Left lung (tissue), 10 donors: Measurements from ENCODE around the gene CHGA. TPM values are rescaled to one million over a fixed set of nuclear protein-coding genes. Genes with fewer than 3 reads are reported as not detected.

Experiments
- ATAC-seq: fragments of 200-7000 bp; cut with Tn5 transposase; one replicate; pipeline ENCODE4 v1.9.1; 2020; ENCODE audit warnings: moderate library complexity
- DNase-seq, 4 donors: peaks; one replicate each; pipeline ENCODE4 v3.0.0-alpha.2; 2013 to 2020
- H3K27ac ChIP-seq, 2 donors: fragments of 200-600 bp; sonication (generic) in 1 of 2; one replicate each; pipeline versions ENCODE4 v1.5.0 to v1.8.0; 2020 to 2021
- H3K27me3 ChIP-seq, 2 donors: fragments of 200-600 bp; sonication (generic) in 1 of 2; one replicate each; pipeline versions ENCODE4 v1.5.0 to v1.8.0; 2020 to 2021
- H3K36me3 ChIP-seq, 2 donors: fragments of 200-600 bp; sonication (generic) in 1 of 2; one replicate each; pipeline versions ENCODE4 v1.5.0 to v1.8.0; 2020 to 2021
- H3K4me1 ChIP-seq, 2 donors: fragments of 200-600 bp; one replicate each; pipeline ENCODE4 v1.8.0; 2021
- H3K4me3 ChIP-seq, 2 donors: fragments of 200-600 bp; sonication (generic) in 1 of 2; one replicate each; pipeline versions ENCODE4 v1.5.0 to v1.8.0; 2020 to 2021; ENCODE audit warnings: mild to moderate bottlenecking in 1 of 2
- H3K9me3 ChIP-seq, 2 donors: fragments of 200-600 bp; sonication (generic) in 1 of 2; one replicate each; pipeline versions ENCODE4 v1.5.0 to v1.8.0; 2020 to 2021
- intact Hi-C, 2 donors: fragments of 100-400 bp; cut with DNase I; formaldehyde crosslinking; loops; one replicate each; pipeline versions ENCODE4 v1.11.2 to v1.14.2; 2022
- polyA plus RNA-seq, 6 donors: library from polyadenylated mRNA; unstranded; fragments of 120-200 nt; gene quantifications; one replicate each; pipeline ENCODE4 v1.2.1, GENCODE V29; 2013; ENCODE audit not compliant: insufficient read length in 6 of 6
- total RNA-seq, 2 donors: library from RNA; stranded (reverse); fragmentation: NEBNext Ultra II Directional; extraction: Animal tissue kit (Norgen Biotek cat#: 25700); gene quantifications; one replicate each; pipeline ENCODE4 v1.2.1, GENCODE V29; 2021
- TF ChIP-seq, protein P1 (sequence below), 2 donors: fragments of 200-600 bp; sonication (generic) in 1 of 2; IDR thresholded peaks; one replicate each; pipeline versions ENCODE4 v1.5.0 to v1.8.0; 2021; ENCODE audit warnings: antibody characterized with exemption in 2 of 2
- donor health status: DM: no; HTN: yes; CAD: no.
- donor health status: DM: no; HTN: no; CAD: no.

Gene CHGA
- total and polyA plus RNA-seq, 8 donors, result 0.12 to 4.5 (median 3.1) TPM; not detected in 1

DNA sequence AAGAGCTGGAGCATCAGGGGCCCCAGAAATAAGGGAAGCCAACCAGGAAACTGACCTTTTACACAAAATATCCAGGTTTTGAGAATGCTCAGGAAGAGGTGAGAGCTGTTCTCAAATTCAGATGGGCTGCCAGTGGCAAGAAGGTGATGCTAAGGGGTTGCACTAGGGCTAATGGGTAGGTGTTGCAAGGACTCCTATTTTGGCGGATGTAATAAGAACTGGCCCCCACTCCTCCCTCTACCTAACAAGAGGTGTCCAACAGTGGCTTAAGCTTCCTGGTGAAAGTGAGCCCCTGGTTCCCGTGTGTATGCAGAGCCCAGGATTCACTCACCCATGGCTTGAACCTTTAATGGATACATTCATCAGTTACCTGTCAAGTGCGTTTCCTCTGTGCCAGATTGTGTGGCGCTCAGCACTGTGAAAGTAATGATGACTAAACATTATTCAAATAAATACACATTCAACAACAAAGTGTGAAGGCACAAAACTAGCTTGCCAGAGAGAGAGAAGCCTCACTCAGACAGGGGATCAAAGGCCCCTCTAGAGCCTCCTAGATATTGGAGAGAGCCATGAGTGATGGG, 705 bp upstream of the CHGA start:
- intact Hi-C loops, result no loop called here
- H3K36me3 ChIP-seq, result no peaks in the 10 kb centered on the region
- H3K27ac ChIP-seq, result no peak overlapping the region
- TF ChIP-seq, protein P1, sequence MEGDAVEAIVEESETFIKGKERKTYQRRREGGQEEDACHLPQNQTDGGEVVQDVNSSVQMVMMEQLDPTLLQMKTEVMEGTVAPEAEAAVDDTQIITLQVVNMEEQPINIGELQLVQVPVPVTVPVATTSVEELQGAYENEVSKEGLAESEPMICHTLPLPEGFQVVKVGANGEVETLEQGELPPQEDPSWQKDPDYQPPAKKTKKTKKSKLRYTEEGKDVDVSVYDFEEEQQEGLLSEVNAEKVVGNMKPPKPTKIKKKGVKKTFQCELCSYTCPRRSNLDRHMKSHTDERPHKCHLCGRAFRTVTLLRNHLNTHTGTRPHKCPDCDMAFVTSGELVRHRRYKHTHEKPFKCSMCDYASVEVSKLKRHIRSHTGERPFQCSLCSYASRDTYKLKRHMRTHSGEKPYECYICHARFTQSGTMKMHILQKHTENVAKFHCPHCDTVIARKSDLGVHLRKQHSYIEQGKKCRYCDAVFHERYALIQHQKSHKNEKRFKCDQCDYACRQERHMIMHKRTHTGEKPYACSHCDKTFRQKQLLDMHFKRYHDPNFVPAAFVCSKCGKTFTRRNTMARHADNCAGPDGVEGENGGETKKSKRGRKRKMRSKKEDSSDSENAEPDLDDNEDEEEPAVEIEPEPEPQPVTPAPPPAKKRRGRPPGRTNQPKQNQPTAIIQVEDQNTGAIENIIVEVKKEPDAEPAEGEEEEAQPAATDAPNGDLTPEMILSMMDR (IDR thresholded peaks at IDR 0.05), result no peak
- ATAC-seq (no peak), DNase-seq (no peak)
- no peak overlapping the region for H3K4me3 ChIP-seq
- H3K27me3 ChIP-seq, result peaks cover 9 to 65% of the 10 kb centered on the region in 2 donors
- peaks cover 0 to 7% of the 10 kb centered on the region in 2 donors for H3K4me1 ChIP-seq
- H3K9me3 ChIP-seq, result no peaks in the 10 kb centered on the region

DNA sequence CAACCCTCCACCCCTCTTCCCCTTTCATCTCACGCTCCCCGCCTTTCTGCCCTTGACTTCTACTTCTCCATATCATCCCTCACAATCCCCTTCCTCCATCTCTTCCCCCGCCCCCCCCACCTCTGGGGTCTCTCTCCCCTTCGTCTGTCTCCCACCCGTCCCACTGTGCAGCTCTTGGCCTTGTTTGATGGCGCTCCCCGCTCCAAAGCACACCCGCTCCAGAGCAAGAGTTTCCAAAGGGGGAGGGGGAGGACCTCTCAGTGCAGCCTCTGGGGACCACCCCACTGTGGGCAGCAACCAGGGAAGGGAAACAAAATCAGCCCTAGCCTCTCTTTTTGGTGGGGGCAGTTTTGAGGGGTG, 774 bp downstream of the CHGA start:
- Histone ChIP-seq H3K27me3 (peaks cover 9 to 65% of the 10 kb centered on the region in 2 donors), H3K4me3 (no peak overlapping the region)

DNA sequence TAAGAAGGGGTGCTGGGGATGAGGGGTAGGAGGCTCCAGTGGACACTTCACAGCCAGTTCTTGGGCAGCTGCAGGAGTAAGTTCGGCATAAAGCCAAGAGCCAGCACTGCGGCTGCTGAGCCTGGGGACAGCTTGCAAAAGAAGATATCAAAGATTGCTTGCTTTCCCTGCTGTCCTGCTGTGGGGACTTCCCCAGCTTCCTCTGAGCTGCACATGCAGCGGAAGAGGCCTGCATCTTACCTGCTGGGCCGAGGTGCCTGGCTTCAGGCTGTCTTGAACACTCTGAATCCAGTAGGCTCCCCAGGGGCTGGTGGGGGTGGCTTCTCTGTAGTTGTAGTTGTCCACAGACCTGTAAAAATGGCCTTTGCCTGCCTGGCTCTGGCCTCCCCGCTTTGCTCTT, 1.3 kb downstream of the CHGA start:
- Histone ChIP-seq H3K4me1 (peaks cover 0 to 7% of the 10 kb centered on the region in 2 donors), H3K4me3 (no peak overlapping the region), H3K9me3 (no peaks in the 10 kb centered on the region), H3K27me3 (peaks cover 9 to 64% of the 10 kb centered on the region in 2 donors), H3K27ac (no peak overlapping the region), H3K36me3 (no peaks in the 10 kb centered on the region)
- no peak for ATAC-seq
- intact Hi-C loops, result no loop called here
- TF ChIP-seq, protein P1 (IDR thresholded peaks at IDR 0.05), result no peak
- DNase-seq, result peak in 1 of 4 donors; percentile 55

More for the DNA sequence above, 774 bp downstream of the CHGA start:
- H3K4me1 ChIP-seq, result peaks cover 0 to 7% of the 10 kb centered on the region in 2 donors
- intact Hi-C loops, result no loop called here
- no peak for DNase-seq
- H3K9me3 ChIP-seq, result no peaks in the 10 kb centered on the region
- ATAC-seq, result no peak
- TF ChIP-seq, protein P1 (IDR thresholded peaks at IDR 0.05), result no peak
- no peak overlapping the region for H3K27ac ChIP-seq
- H3K36me3 ChIP-seq, result no peaks in the 10 kb centered on the region

DNA sequence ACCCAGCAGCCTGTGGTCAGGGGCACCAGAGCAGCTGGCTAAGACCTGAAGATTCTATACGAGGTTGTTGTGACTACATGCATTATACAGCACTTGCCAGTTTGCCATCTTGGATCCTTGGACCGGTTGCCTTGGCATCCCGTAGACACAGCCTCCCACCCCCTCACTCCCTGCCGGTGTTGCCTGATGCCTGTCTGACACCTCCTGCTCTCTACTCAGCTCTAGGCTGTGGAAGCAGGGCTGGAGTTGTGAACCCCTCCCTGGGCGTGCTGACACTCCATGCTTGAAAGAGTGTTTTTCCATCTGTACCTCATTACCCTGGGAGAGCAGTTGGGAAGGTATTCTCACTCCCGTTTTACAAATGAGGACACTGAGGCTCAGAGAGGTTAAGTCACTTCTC, 2.5 kb downstream of the CHGA start:
- intact Hi-C loops, result no loop called here
- DNase-seq, result peak in 1 of 4 donors; percentile 34
- ATAC-seq, result no peak
- H3K9me3 ChIP-seq, result no peaks in the 10 kb centered on the region
- H3K4me1 ChIP-seq, result peaks cover 0 to 7% of the 10 kb centered on the region in 2 donors
- no peak overlapping the region for H3K4me3 ChIP-seq
- TF ChIP-seq, protein P1 (IDR thresholded peaks at IDR 0.05), result no peak
- H3K27ac ChIP-seq, result no peak overlapping the region
- H3K36me3 ChIP-seq, result no peaks in the 10 kb centered on the region
- peaks cover 9 to 55% of the 10 kb centered on the region in 2 donors for H3K27me3 ChIP-seq

DNA sequence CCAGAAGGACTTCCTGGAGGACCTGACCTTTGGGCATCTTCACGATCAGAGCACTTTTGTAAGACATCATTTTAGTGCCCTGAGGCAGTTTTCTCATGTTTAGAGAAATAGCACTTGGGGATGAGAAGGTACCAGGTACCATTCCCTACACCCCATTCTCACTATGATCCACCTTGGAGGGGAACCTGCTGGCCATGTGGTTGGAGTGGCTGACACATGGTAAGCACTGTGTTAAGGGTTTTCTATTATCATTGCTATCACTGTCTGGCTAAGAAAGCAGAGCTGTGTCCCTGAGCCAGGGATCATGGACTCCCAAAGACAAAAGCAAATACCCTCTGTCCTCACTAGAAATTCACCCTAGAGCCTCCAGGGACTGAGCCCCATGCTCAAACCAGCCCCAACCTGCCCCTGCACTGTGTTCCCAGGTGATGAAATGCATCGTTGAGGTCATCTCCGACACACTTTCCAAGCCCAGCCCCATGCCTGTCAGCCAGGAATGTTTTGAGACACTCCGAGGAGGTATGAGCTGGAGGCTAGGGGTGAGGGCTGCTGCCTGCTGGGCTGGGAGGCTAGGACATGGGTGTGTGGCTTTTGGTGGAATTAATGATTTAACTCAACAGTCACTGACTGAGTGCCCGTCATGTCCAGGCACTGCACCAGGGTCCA, 3.4 kb downstream of the CHGA start:
- no peak for ATAC-seq

More for the DNA sequence above, 3.4 kb downstream of the CHGA start:
- peak in 1 of 4 donors; percentile 34 for DNase-seq
- Histone ChIP-seq H3K36me3 (no peaks in the 10 kb centered on the region), H3K4me3 (no peak overlapping the region), H3K27ac (no peak overlapping the region), H3K9me3 (no peaks in the 10 kb centered on the region), H3K27me3 (peaks cover 9 to 47% of the 10 kb centered on the region in 2 donors), H3K4me1 (peaks cover 0 to 7% of the 10 kb centered on the region in 2 donors)
- TF ChIP-seq, protein P1 (IDR thresholded peaks at IDR 0.05), result no peak
- intact Hi-C loops, result no loop called here
